HL-60/S4 treated with retinoic acid at 250 ng/mL for 4 days and 3 days (cell line): ENCODE measurements around the gene TMEM167A.
"Not testable (repeated sequence)": the region's sequence is repeated elsewhere in the genome, so short reads cannot be mapped to it uniquely, and the experiment has no call there.

Experiments
- in situ Hi-C: fragments of 300-500 bp; cut with MboI; formaldehyde crosslinking; loops from 2 replicates; pipeline ENCODE4 v1.7.0; 2022; ENCODE audit warnings: low sequenced_read_pairs

Gene TMEM167A

GRCh38 chr5:83092619-83093018 lies 15.4 kb upstream of the TMEM167A start:
- in situ Hi-C loops, result no loop called here

- in situ Hi-C loops, result no loop called here
These were observed 13.0 kb upstream of the TMEM167A start for GRCh38 chr5:83090169-83090568.

- in situ Hi-C loops, result no loop called here
These were observed 7.9 kb upstream of the TMEM167A start for GRCh38 chr5:83085106-83085505.

GRCh38 chr5:83084336-83084735 lies 7.1 kb upstream of the TMEM167A start:
- in situ Hi-C loops, result no loop called here

- in situ Hi-C loops, result no loop called here
These were observed 5.6 kb upstream of the TMEM167A start for GRCh38 chr5:83082750-83083149.

GRCh38 chr5:83077662-83078261 lies 568 bp upstream of the TMEM167A start:
- in situ Hi-C loops, result no loop called here

GRCh38 chr5:83072966-83073365 lies 4.2 kb downstream of the TMEM167A start:
- in situ Hi-C loops, result no loop called here

- in situ Hi-C loops, result no loop called here
These were observed 5.7 kb downstream of the TMEM167A start for GRCh38 chr5:83071286-83072051.

- in situ Hi-C loops, result no loop called here
These were observed 7.9 kb downstream of the TMEM167A start for GRCh38 chr5:83069096-83069799.

- in situ Hi-C loops, result not testable (repeated sequence)
These were observed 9.8 kb downstream of the TMEM167A start for GRCh38 chr5:83067377-83067776.

GRCh38 chr5:83066548-83067110 lies 10.6 kb downstream of the TMEM167A start:
- in situ Hi-C loops, result no loop called here

- in situ Hi-C loops, result no loop called here
These were observed 17.9 kb downstream of the TMEM167A start for GRCh38 chr5:83059341-83059740.

GRCh38 chr5:83058726-83059125 lies 18.5 kb downstream of the TMEM167A start:
- in situ Hi-C loops, result no loop called here

GRCh38 chr5:83055166-83055565 lies 22.0 kb downstream of the TMEM167A start:
- in situ Hi-C loops, result no loop called here

GRCh38 chr5:83050723-83051340 lies 26.4 kb downstream of the TMEM167A start:
- in situ Hi-C loops, result no loop called here

GRCh38 chr5:83049370-83049885 lies 27.8 kb downstream of the TMEM167A start:
- in situ Hi-C loops, result no loop called here

GRCh38 chr5:83048811-83049210 lies 28.4 kb downstream of the TMEM167A start:
- in situ Hi-C loops, result no loop called here

GRCh38 chr5:83048277-83048676 lies 28.9 kb downstream of the TMEM167A start:
- in situ Hi-C loops, result no loop called here

- in situ Hi-C loops, result no loop called here
These were observed 32.3 kb downstream of the TMEM167A start for GRCh38 chr5:83044926-83045325.

GRCh38 chr5:83042507-83042906 lies 34.7 kb downstream of the TMEM167A start:
- in situ Hi-C loops, result no loop called here

- in situ Hi-C loops, result no loop called here
These were observed 38.3 kb downstream of the TMEM167A start for GRCh38 chr5:83038924-83039323.
